ENCODE data around the gene EML6.

DNA sequence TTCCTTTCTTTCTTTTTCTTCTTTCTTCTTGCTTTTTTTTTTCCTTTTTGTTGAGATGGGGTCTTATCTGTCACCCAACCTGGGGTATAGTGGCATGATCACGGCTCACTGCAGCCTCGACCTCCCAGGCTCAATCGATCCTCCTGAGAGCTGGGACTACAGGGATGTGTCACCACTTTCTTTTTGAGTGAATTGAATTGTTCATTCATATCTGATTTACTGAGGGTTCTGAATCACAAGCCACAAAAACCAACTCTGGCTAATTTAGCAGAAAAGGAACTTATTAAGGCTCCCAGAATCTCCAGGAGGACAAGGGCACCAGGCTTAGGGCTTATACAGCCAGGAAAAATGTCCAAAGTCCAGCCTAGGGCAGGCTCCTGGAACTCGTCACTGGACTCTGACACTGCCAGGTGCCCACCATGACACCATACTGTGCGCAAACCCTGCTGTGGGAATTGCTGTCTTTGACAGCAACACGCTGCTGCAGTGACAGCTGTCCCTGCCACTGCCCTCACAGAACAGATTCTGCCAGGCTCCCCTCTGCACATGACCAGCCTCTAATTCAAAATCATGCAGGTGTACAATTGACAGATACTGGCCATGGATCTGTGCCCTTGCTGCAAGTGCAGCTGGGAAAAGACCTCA, 42.9 kb upstream of the EML6 start:
- TF ChIP-seq POLR2AphosphoS5 (IDR thresholded peaks at IDR 0.05) (no peak), POLR2A (IDR thresholded peaks at IDR 0.05) (no peak)
